Gastrocnemius medialis (tissue), 4 donors: ENCODE measurements around the gene PIGN.

Source experiments
- POLR2A ChIP-seq, 2 donors: fragments of 450-650 bp; IDR thresholded peaks; one replicate each; pipeline ENCODE4 v1.6.1; 2017; ENCODE audit warnings: antibody characterized with exemption in 2 of 2, mild to moderate bottlenecking in 2 of 2, moderate library complexity in 2 of 2
- TF ChIP-seq, protein P1 (sequence below), 5 experiments: fragments of 450-650 bp in 3 of 5; fragments of 200-600 bp in 2 of 5; sonication (generic) in 2 of 5; IDR thresholded peaks in 4 of 5; conservative IDR thresholded peaks in 1 of 5; 1 replicate in 4 of 5; 2 replicates in 1 of 5; pipeline ENCODE4 v1.5.1; 2016 to 2019; ENCODE audit warnings: antibody characterized with exemption in 5 of 5, mild to moderate bottlenecking in 3 of 5, moderate library complexity in 3 of 5

DNA sequence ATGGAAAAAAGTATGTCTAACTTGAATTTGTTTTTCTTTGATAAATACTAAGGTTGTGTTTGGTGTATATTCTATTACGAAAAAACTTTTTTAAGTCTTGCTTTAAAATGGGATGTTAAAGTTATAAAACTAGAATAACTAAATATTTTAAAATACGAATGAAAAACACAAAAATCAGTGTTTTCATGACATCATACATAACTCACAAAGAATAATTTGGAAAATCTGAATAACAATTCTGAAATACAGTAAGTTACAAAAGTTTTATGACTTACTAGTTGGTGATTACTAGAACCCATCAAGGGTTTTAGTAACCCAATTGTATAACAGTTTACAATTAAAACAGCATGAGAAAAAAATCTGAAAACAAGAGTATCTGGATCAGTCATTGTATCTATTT is 61.2 kb downstream of the PIGN start:
- TF ChIP-seq, protein P1, sequence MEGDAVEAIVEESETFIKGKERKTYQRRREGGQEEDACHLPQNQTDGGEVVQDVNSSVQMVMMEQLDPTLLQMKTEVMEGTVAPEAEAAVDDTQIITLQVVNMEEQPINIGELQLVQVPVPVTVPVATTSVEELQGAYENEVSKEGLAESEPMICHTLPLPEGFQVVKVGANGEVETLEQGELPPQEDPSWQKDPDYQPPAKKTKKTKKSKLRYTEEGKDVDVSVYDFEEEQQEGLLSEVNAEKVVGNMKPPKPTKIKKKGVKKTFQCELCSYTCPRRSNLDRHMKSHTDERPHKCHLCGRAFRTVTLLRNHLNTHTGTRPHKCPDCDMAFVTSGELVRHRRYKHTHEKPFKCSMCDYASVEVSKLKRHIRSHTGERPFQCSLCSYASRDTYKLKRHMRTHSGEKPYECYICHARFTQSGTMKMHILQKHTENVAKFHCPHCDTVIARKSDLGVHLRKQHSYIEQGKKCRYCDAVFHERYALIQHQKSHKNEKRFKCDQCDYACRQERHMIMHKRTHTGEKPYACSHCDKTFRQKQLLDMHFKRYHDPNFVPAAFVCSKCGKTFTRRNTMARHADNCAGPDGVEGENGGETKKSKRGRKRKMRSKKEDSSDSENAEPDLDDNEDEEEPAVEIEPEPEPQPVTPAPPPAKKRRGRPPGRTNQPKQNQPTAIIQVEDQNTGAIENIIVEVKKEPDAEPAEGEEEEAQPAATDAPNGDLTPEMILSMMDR (IDR thresholded peaks at IDR 0.05 in 4 of 5, conservative IDR thresholded peaks at IDR 0.05 in 1 of 5), result no peak
- TF ChIP-seq POLR2A (IDR thresholded peaks at IDR 0.05), result no peak
